Activated CD8-positive, alpha-beta T cell treated with anti-CD3 and anti-CD28 coated beads, Interleukin-2, amount 10 ng/mL, durations not matched to agents 7 days and 5 days (primary cell): ENCODE measurements around the gene BICC1. TPM values are rescaled to one million over a fixed set of nuclear protein-coding genes. Genes with fewer than 3 reads are reported as not detected.

Source experiments
- ATAC-seq: fragments of 150-1000 bp; cut with Tn5 transposase; one replicate; pipeline ENCODE4 v1.10.0; 2021; ENCODE audit warnings: moderate library complexity
- CTCF ChIA-PET: fragments of 350-600 bp; sonication (Branson Sonifier 250); formaldehyde crosslinking; loops from one replicate; lab custom pipeline; 2021; ENCODE audit warnings: antibody characterized with exemption; lab: Charles Lee
- POLR2A ChIA-PET: fragments of 350-600 bp; sonication (Branson Sonifier 250); formaldehyde crosslinking; loops from one replicate; lab custom pipeline; 2021; ENCODE audit warnings: antibody characterized with exemption; lab: Charles Lee
- DNase-seq: peaks from one replicate; pipeline ENCODE4 v3.0.0-alpha.2; 2020
- H3K27ac Mint-ChIP-seq: one replicate; pipeline ENCODE4 v1.8.0; 2021; ENCODE audit warnings: mild to moderate bottlenecking, mixed read lengths
- H3K27me3 Mint-ChIP-seq: one replicate; pipeline ENCODE4 v1.8.0; 2021; ENCODE audit warnings: low read depth, mixed read lengths
- H3K36me3 Mint-ChIP-seq: one replicate; pipeline ENCODE4 v1.8.0; 2021; ENCODE audit warnings: low read depth, mixed read lengths
- H3K4me1 Mint-ChIP-seq: one replicate; pipeline ENCODE4 v1.8.0; 2021; ENCODE audit warnings: low read depth, mixed read lengths
- H3K4me3 Mint-ChIP-seq: one replicate; pipeline ENCODE4 v1.8.0; 2021; ENCODE audit warnings: mild to moderate bottlenecking, mixed read lengths
- H3K9me3 Mint-ChIP-seq: one replicate; pipeline ENCODE4 v1.8.0; 2022; ENCODE audit warnings: mixed read lengths; ENCODE audit not compliant: insufficient read depth
- total RNA-seq, 2 experiments: library from RNA; stranded (reverse); gene quantifications; one replicate each; pipeline ENCODE4 v1.2.3, GENCODE V29; 2021

BICC1 gene
- total RNA-seq, 2 experiments from 2014 or later = not detected

GRCh38 chr10:58573144-58573543 is 60.5 kb downstream of the BICC1 start:
- Mint-ChIP-seq H3K4me3 (no peak overlapping the region), H3K9me3 (no peaks in the 10 kb centered on the region), H3K27ac (no peak overlapping the region), H3K27me3 (no peaks in the 10 kb centered on the region), H3K4me1 (no peaks in the 10 kb centered on the region), H3K36me3 (no peaks in the 10 kb centered on the region)
- ATAC-seq (no peak), DNase-seq (no peak)
- ChIA-PET POLR2A (no interaction called here), CTCF (no interaction called here)

GRCh38 chr10:58574058-58574457 is 61.4 kb downstream of the BICC1 start:
- H3K9me3 Mint-ChIP-seq = no peaks in the 10 kb centered on the region
- CTCF ChIA-PET = no interaction called here

GRCh38 chr10:58575491-58575890 is 62.8 kb downstream of the BICC1 start:
- H3K9me3 Mint-ChIP-seq = no peaks in the 10 kb centered on the region
- ChIA-PET POLR2A (no interaction called here), CTCF (no interaction called here)
- no peak for DNase-seq
- H3K36me3 Mint-ChIP-seq = no peaks in the 10 kb centered on the region
- H3K4me3 Mint-ChIP-seq = no peak overlapping the region
- H3K4me1 Mint-ChIP-seq = no peaks in the 10 kb centered on the region
- ATAC-seq = no peak
- H3K27ac Mint-ChIP-seq = no peak overlapping the region
- H3K27me3 Mint-ChIP-seq = no peaks in the 10 kb centered on the region

More at GRCh38 chr10:58574058-58574457, 61.4 kb downstream of the BICC1 start:
- H3K27me3 Mint-ChIP-seq = no peaks in the 10 kb centered on the region
- ATAC-seq = no peak
- no peaks in the 10 kb centered on the region for H3K36me3 Mint-ChIP-seq
- no peak for DNase-seq
- H3K4me1 Mint-ChIP-seq = no peaks in the 10 kb centered on the region
- POLR2A ChIA-PET = no interaction called here
- no peak overlapping the region for H3K27ac Mint-ChIP-seq
- no peak overlapping the region for H3K4me3 Mint-ChIP-seq

- Mint-ChIP-seq H3K36me3 (no peaks in the 10 kb centered on the region), H3K9me3 (no peaks in the 10 kb centered on the region), H3K4me3 (no peak overlapping the region), H3K27me3 (no peaks in the 10 kb centered on the region), H3K4me1 (no peaks in the 10 kb centered on the region), H3K27ac (no peak overlapping the region)
- DNase-seq (no peak), ATAC-seq (no peak)
- ChIA-PET POLR2A (no interaction called here), CTCF (no interaction called here)
These were observed 64.2 kb downstream of the BICC1 start for GRCh38 chr10:58576751-58577436.

- Mint-ChIP-seq H3K9me3 (no peaks in the 10 kb centered on the region), H3K27ac (no peak overlapping the region), H3K27me3 (no peaks in the 10 kb centered on the region), H3K36me3 (no peaks in the 10 kb centered on the region), H3K4me1 (no peaks in the 10 kb centered on the region), H3K4me3 (no peak overlapping the region)
- CTCF ChIA-PET = no interaction called here
- POLR2A ChIA-PET = no interaction called here
- DNase-seq (no peak), ATAC-seq (no peak)
These were observed 64.7 kb downstream of the BICC1 start for GRCh38 chr10:58577437-58577777.

- Mint-ChIP-seq H3K4me3 (no peak overlapping the region), H3K36me3 (no peaks in the 10 kb centered on the region), H3K27me3 (no peaks in the 10 kb centered on the region), H3K4me1 (no peaks in the 10 kb centered on the region), H3K27ac (no peak overlapping the region), H3K9me3 (no peaks in the 10 kb centered on the region)
- DNase-seq (no peak), ATAC-seq (no peak)
- POLR2A ChIA-PET = no interaction called here
- CTCF ChIA-PET = no interaction called here
These were observed 65.7 kb downstream of the BICC1 start for GRCh38 chr10:58578366-58578765.

- Mint-ChIP-seq H3K27ac (no peak overlapping the region), H3K9me3 (no peaks in the 10 kb centered on the region), H3K27me3 (no peaks in the 10 kb centered on the region), H3K4me1 (no peaks in the 10 kb centered on the region), H3K4me3 (no peak overlapping the region), H3K36me3 (no peaks in the 10 kb centered on the region)
- no peak for ATAC-seq
- POLR2A ChIA-PET = no interaction called here
- no peak for DNase-seq
- CTCF ChIA-PET = no interaction called here
These were observed 66.5 kb downstream of the BICC1 start for GRCh38 chr10:58579011-58579655.

GRCh38 chr10:58582045-58582444 is 69.4 kb downstream of the BICC1 start:
- no peak overlapping the region for H3K27ac Mint-ChIP-seq

GRCh38 chr10:58585435-58585834 is 72.8 kb downstream of the BICC1 start:
- H3K27me3 Mint-ChIP-seq = no peaks in the 10 kb centered on the region
- ATAC-seq = no peak
- no peak overlapping the region for H3K4me3 Mint-ChIP-seq
- CTCF ChIA-PET = no interaction called here
- no peaks in the 10 kb centered on the region for H3K4me1 Mint-ChIP-seq
- POLR2A ChIA-PET = no interaction called here
- DNase-seq = no peak
- no peaks in the 10 kb centered on the region for H3K36me3 Mint-ChIP-seq
- no peak overlapping the region for H3K27ac Mint-ChIP-seq
- no peaks in the 10 kb centered on the region for H3K9me3 Mint-ChIP-seq

More at GRCh38 chr10:58582045-58582444, 69.4 kb downstream of the BICC1 start:
- Mint-ChIP-seq H3K36me3 (no peaks in the 10 kb centered on the region), H3K4me1 (no peaks in the 10 kb centered on the region), H3K4me3 (no peak overlapping the region), H3K27me3 (no peaks in the 10 kb centered on the region), H3K9me3 (no peaks in the 10 kb centered on the region)
- ChIA-PET POLR2A (no interaction called here), CTCF (no interaction called here)
- DNase-seq = no peak
- no peak for ATAC-seq

GRCh38 chr10:58586282-58587245 is 73.9 kb downstream of the BICC1 start:
- Mint-ChIP-seq H3K27ac (no peak overlapping the region), H3K36me3 (no peaks in the 10 kb centered on the region), H3K4me1 (no peaks in the 10 kb centered on the region), H3K4me3 (no peak overlapping the region), H3K27me3 (no peaks in the 10 kb centered on the region), H3K9me3 (no peaks in the 10 kb centered on the region)
- ATAC-seq (no peak), DNase-seq (no peak)
- ChIA-PET CTCF (no interaction called here), POLR2A (no interaction called here)

GRCh38 chr10:58587676-58588075 is 75.0 kb downstream of the BICC1 start:
- Mint-ChIP-seq H3K4me1 (no peaks in the 10 kb centered on the region), H3K27me3 (no peaks in the 10 kb centered on the region), H3K9me3 (no peaks in the 10 kb centered on the region), H3K27ac (no peak overlapping the region), H3K4me3 (no peak overlapping the region), H3K36me3 (no peaks in the 10 kb centered on the region)
- CTCF ChIA-PET = no interaction called here
- DNase-seq = no peak
- ATAC-seq = no peak
- POLR2A ChIA-PET = no interaction called here

- Mint-ChIP-seq H3K4me1 (no peaks in the 10 kb centered on the region), H3K27ac (no peak overlapping the region), H3K36me3 (no peaks in the 10 kb centered on the region), H3K4me3 (no peak overlapping the region), H3K9me3 (no peaks in the 10 kb centered on the region), H3K27me3 (no peaks in the 10 kb centered on the region)
- ChIA-PET CTCF (no interaction called here), POLR2A (no interaction called here)
- DNase-seq (no peak), ATAC-seq (no peak)
These were observed 76.1 kb downstream of the BICC1 start for GRCh38 chr10:58588673-58589265.
